NCI-H345 treated with DMSO at 0.1 percent for 48 hours (cell line): ENCODE measurements around the gene HNRNPA3.
"Not testable (repeated sequence)": the region's sequence is repeated elsewhere in the genome, so short reads cannot be mapped to it uniquely, and the experiment has no call there.

Experiments used
- DNase-seq: peaks from one replicate; lab custom pipeline; 2025; ENCODE audit not compliant: unreplicated experiment; lab: John Stamatoyannopoulos, UW

The HNRNPA3 gene

GRCh38 chr2:177232098-177232704 lies 19.6 kb downstream of the HNRNPA3 start:
- no peak for DNase-seq

- DNase-seq: no peak
Measured at GRCh38 chr2:177234267-177234666, 21.7 kb downstream of the HNRNPA3 start.

DNA sequence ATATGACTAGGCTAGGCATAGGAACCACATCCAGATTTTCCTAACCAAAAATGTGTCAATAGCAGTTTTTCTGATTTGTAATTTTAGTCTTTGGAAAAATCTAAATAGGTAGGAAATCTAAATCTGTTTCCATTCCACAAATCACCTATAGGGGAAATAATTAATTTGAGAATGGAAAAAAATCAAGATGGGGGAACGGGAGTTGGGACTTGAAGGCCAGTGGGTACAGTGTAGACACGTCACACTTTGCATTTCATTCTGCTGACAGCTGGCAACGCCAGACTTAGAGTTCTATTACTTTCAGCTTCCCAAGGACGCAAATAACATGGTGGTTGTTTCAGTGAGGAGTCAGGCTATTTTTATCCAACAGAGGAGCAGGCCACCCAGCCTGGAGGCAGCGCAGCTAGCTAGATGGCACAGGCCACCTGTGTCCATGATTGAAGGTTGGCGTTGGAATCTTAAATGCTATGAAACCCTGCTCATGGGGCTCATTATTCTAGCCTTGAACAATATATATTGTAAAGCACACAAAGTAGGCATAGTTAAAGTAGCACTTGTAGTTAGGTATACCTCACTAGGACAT lies 23.4 kb downstream of the HNRNPA3 start:
- DNase-seq: no peak

DNA sequence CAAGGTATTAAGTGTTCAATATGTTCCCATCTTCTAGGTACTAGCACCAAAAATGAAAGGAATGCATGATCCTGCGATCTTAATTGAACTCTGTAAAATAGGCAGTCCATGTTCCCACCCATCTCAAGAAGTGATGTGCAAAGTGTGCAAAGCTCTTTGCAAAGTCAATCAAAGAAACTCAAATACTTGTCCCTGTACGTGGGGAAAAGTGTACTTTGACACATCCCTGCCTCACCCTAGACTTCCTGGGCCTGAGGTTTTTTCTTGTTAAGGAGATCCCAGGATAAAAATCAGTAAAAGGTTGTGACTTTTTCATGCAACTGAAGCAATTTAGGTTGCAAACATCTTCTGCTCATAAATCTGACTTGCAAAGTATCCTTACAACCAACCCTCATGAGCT lies 25.3 kb downstream of the HNRNPA3 start:
- DNase-seq: no peak

DNA sequence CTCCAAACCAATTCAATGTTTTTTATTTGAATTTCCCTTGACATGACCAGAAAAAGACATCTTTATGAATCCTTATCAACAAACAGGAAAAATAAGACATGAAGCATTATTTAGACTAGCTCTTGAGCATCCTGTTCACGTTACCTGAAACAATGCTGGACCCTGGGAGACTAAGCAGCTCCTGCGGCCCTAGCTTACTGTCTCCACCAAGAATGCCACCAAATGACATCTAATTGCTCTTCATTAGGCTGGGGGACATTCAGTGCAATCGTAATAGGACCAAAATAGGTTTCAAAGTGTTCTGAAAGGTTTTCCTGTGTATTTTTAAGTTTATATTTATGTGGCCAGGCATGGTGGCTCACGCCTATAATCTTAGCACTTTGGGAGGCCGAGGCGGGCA lies 26.5 kb downstream of the HNRNPA3 start:
- DNase-seq: no peak

GRCh38 chr2:177239932-177240630 lies 27.5 kb downstream of the HNRNPA3 start:
- no peak for DNase-seq

DNA sequence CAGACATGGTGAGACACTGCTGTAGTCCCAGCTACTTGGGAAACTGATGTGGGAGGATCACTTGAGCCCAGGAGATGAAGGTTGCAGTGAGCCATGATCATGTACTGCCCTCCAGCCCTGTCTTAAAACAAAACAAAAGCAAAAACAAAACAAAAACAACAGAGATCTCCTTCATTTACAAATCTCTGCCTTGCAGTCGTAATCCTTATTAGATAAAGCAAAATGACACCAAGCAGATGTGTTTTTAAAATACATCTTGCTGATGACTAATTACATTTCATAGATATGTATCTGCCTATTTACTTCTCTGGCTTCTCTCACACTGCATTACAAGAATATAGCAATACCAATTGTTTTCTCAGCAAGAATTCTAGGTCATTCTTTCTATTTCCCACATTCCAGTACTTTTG lies 29.1 kb downstream of the HNRNPA3 start:
- DNase-seq: no peak

- DNase-seq: no peak
Measured at GRCh38 chr2:177242121-177242987, 29.8 kb downstream of the HNRNPA3 start.

DNA sequence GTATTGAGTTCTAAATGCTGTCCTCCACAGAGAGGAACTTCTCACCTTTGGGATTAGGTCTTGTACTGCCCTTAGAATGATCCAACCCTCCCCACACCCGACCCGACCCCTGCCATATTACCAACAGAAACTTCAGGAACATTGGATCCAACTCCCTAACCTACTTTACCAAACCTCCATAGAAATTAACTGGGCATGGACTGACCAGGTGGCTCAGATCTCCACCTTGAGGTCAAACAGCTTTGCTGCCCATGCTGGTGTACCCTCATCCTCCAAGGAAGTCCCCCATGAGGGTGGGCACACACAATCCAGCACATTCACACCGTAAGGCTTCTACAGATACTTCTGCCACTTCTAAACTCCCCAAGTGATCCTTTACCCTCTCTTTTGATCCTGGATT lies 30.5 kb downstream of the HNRNPA3 start:
- DNase-seq: no peak

DNA sequence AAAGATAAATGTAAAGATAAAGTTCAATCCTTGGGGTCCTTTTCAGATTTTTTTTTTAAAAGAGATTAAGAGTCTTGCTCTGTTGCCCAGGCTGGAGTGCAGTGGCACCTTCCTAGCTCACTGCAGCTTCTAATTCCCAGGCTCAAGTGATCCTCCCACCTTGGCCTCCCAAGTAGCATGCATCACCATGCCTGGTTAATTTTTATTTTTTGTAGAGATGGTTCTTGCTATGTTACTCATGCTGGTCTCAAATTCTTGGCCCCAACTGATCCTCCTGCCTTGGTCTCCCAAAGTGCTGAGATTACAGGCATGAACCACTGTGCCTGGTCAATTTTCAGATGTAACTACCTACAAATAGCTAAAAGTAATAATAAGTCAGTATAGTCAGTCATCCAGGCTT lies 30.9 kb downstream of the HNRNPA3 start:
- no peak for DNase-seq

DNA sequence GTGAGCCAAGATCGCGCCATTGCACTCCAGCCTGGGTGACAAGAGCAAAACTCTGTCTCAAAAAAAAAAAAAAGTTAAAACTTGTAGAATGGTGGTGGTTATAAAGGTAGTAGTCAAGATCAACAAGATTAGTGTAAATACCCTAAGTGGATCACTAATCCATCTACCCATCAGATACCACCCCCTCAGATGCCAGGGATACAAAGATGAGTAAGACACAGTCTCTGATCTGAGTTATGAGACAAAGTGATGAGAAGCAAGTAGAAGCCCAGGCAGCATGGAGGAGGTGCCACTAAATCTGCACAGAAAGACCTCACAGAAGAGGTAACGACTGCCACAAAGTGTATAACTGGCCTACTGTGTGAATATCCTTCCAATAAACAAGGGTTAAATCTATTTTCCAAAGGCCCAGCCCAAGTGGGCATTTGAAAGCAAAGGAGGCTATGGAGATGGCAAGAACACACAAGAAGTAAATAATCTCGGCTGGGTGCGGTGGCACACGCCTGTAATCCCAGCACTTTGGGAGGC lies 31.7 kb downstream of the HNRNPA3 start:
- no peak for DNase-seq

DNA sequence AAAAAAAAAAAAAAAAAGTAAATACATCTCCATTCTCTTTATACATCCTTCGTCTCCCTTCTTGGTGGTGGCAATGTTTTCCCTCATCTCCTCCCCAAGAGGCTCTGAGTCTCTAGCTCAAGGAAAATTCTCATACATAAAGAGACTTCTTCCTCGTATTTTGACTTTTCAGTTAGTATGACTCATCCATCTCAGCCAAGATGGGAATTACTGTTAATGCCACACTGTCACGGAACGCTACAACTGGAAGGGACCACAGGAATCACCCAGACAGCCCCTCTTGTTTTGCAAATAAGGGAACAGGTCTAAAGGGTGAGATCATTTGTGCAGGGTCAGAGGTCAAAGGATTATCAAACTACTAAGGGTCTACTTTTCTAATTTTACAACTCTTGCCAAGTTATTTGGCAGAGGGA lies 32.4 kb downstream of the HNRNPA3 start:
- no peak for DNase-seq

GRCh38 chr2:177246000-177246399 lies 33.4 kb downstream of the HNRNPA3 start:
- DNase-seq: no peak

DNA sequence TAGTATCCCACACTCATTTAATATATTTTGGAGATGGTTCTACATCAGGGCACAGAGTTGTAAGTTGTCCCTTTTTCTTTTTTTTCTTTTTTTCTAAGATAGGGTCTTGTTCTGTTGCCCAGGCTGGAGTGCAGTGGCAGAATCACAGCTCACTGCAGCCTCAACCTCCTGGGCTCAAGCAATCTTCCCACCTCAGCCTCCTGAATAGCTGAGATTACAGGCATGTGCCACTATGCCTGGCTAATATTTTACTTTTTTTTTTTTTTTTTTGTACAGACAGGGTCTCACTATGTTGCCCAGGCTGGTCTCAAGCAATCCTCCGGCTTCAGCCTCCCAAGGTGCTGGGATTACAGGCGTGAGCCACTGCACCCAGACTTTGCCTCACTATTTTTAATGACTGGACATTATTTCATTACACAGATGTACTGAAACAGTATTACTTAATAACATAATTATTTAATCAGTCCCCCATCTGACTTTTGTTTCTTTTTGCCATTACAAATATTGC lies 34.0 kb downstream of the HNRNPA3 start:
- not testable (repeated sequence) for DNase-seq

- no peak for DNase-seq
Measured at GRCh38 chr2:177247693-177248262, 35.2 kb downstream of the HNRNPA3 start.

- no peak for DNase-seq
Measured at GRCh38 chr2:177249038-177249437, 36.4 kb downstream of the HNRNPA3 start.

DNA sequence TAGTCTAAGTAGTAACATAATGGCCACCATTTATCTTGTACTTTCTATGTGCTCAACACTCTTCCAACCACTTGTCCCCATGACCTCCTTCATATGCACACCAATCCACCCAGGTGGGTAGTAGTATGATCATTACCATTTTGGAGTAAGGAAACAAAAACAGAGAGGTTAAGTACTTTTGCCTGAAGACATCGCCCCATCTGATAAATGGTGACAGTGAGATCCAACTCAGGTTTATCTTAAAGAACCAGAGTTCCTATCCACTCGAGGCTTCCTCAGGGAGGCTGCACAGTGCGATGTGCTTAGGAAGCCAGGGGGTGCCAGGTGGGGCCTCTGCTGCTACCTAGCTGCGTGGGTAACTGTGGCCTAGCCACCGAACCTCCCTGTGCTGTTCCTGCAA lies 37.9 kb downstream of the HNRNPA3 start:
- no peak for DNase-seq

DNA sequence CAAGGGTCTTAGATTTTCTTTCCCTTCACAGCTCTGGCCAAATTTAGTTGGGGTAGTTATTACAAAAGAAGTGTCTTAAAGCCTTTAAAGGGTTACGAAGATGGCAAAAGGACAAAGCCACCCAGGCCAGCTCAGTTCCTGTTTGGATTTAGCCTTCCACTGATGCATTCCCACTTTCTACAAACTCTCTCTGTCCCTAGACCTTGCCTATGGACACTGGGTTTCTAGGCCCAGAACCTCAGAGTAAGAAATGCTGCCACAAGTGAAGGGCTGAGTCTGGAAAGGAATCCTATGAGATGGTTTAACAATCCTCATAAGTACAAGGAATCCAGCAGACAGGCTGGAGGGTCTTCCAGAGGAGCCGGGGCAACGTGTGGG lies 38.6 kb downstream of the HNRNPA3 start:
- no peak for DNase-seq

GRCh38 chr2:177252808-177253531 lies 40.4 kb downstream of the HNRNPA3 start:
- DNase-seq: no peak

DNA sequence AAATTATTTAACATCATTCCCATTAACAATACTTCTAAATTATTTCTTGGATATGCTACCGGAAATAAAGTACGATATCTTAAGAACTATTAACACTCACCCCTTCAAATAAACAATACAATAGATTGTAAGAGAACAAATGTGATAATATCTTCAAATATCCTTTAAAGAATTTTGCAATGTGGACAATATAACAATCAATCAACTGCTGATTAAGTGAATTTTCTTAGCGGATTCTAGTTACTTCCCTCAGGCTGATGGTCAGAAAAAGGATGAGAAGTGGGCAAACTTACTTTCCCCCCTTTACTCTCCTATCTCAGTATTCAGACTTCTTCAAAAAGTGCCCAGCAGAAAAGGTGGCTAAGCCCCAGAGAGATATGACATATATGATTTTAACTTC lies 41.1 kb downstream of the HNRNPA3 start:
- DNase-seq: no peak
